PC-9 (cell line): ENCODE data around the gene ADH5. TPM values are rescaled to one million over a fixed set of nuclear protein-coding genes. Genes with fewer than 3 reads are reported as not detected.

Experiments
- BruUV-seq: library from RNA; stranded (reverse); fragments of 400-500 nt; replicated peaks from 2 replicates; lab custom pipeline; 2021; lab: Mats Ljungman, UMichigan
- CTCF ChIA-PET: fragments of 300-600 bp; sonication (Branson Sonifier 250); formaldehyde crosslinking; loops from one replicate; lab custom pipeline; 2022; ENCODE audit warnings: antibody characterized with exemption; lab: Charles Lee
- POLR2A ChIA-PET: fragments of 300-600 bp; sonication (Branson Sonifier 250); formaldehyde crosslinking; loops from one replicate; lab custom pipeline; 2022; ENCODE audit warnings: antibody characterized with exemption; ENCODE audit not compliant: unreplicated experiment; lab: Charles Lee
- DNase-seq, 2 experiments: peaks; one replicate each; pipeline versions ENCODE4 v3.0.0 to v3.0.0-alpha.2; 2015 to 2022; ENCODE audit warnings: mixed read lengths in 1 of 2
- H2AFZ ChIP-seq: fragments of 200-600 bp; sonication (generic); 2 replicates; pipeline ENCODE4 v1.8.1; 2017; ENCODE audit warnings: antibody characterized with exemption
- H3F3A ChIP-seq: fragments of 200-600 bp; sonication (generic); 2 replicates; pipeline ENCODE4 v1.8.1; 2017; ENCODE audit warnings: antibody characterized with exemption, mild to moderate bottlenecking, low read depth; ENCODE audit not compliant: insufficient read depth
- H3K27ac ChIP-seq: fragments of 200-600 bp; sonication (generic); 2 replicates; pipeline ENCODE4 v1.6.1; 2016; ENCODE audit warnings: mixed run types
- H3K27me3 ChIP-seq: fragments of 200-600 bp; sonication (generic); 2 replicates; pipeline ENCODE4 v1.6.1; 2016; ENCODE audit warnings: low read depth, mixed run types; ENCODE audit not compliant: insufficient read depth
- H3K36me3 ChIP-seq: fragments of 200-600 bp; sonication (generic); 2 replicates; pipeline ENCODE4 v1.6.1; 2016; ENCODE audit warnings: low read depth, mixed run types
- H3K4me1 ChIP-seq: fragments of 200-600 bp; sonication (generic); replicated peaks from 2 replicates; pipeline ENCODE4 v1.6.1; 2016; ENCODE audit warnings: mixed run types; ENCODE audit not compliant: insufficient read depth
- H3K4me2 ChIP-seq: fragments of 200-600 bp; sonication (generic); 2 replicates; pipeline ENCODE4 v1.6.1; 2017; ENCODE audit warnings: mixed run types
- H3K4me3 ChIP-seq: fragments of 200-600 bp; sonication (generic); 2 replicates; pipeline ENCODE4 v1.6.1; 2016; ENCODE audit warnings: mixed run types
- H3K79me2 ChIP-seq: fragments of 200-600 bp; sonication (generic); 2 replicates; pipeline ENCODE4 v1.6.1; 2017; ENCODE audit warnings: low read depth, mixed run types
- H3K9me2 ChIP-seq: fragments of 200-600 bp; sonication (generic); 2 replicates; pipeline ENCODE4 v1.8.1; 2017; ENCODE audit warnings: mild to moderate bottlenecking; ENCODE audit not compliant: insufficient read depth
- H3K9me3 ChIP-seq: fragments of 200-600 bp; sonication (generic); 2 replicates; pipeline ENCODE4 v1.8.1; 2016; ENCODE audit warnings: low read depth; ENCODE audit not compliant: insufficient read depth
- H4K20me1 ChIP-seq: fragments of 200-600 bp; sonication (generic); 2 replicates; pipeline ENCODE4 v1.8.1; 2017; ENCODE audit not compliant: insufficient read depth
- EZH2 ChIP-seq: fragments of 200-600 bp; sonication (generic); IDR thresholded peaks from 2 replicates; pipeline ENCODE4 v1.8.0; 2017; ENCODE audit warnings: antibody characterized with exemption, low read depth
- intact Hi-C: fragments of 100-400 bp; cut with micrococcal nuclease; formaldehyde crosslinking; loops from one replicate; pipeline ENCODE4 v1.10.0; 2022; ENCODE audit not compliant: unreplicated experiment
- total RNA-seq: library from RNA; stranded (reverse); gene quantifications from 2 replicates; pipeline ENCODE4 v1.2.3, GENCODE V29; 2021
- TF ChIP-seq, protein P1 (sequence below): fragments of 200-600 bp; sonication (generic); conservative IDR thresholded peaks from 2 replicates; pipeline ENCODE4 v1.6.1; 2017; ENCODE audit warnings: mixed run types, antibody characterized with exemption, mild to moderate bottlenecking, moderate library complexity

Gene ADH5
- total RNA-seq, 1 experiment from 2014 or later, result 94.7 TPM

DNA sequence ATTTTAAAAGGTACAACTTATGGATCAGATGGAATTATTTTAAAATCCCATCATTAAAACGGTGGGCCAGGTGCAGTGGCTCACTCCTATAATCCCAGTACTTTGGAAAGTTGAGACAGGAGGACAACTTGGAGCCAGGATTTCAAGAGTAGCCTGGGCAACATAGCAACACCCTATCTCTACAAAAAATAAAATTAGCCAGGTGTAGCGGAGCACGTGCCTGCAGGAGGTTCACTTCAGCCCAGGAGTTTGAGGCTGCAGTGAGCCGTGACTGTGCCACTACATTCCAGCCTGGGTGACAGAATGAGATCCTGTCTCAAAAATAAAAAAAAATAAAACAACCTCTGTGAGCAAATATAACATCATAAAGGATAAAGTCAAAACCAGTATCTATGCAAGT, 11.4 kb downstream of the ADH5 start:
- H3K4me2 ChIP-seq, result no peak overlapping the region
- no peaks in the 10 kb centered on the region for H3K9me2 ChIP-seq
- DNase-seq, result no peak
- peaks cover 22% of the 10 kb centered on the region for H3K36me3 ChIP-seq
- no peaks in the 10 kb centered on the region for H3K27me3 ChIP-seq
- H3K27ac ChIP-seq, result no peak overlapping the region
- BruUV-seq, result no TSS peak
- H3K79me2 ChIP-seq, result no peaks in the 10 kb centered on the region
- no peak overlapping the region for H2AFZ ChIP-seq
- H3K4me1 ChIP-seq, result no peaks in the 10 kb centered on the region
- intact Hi-C loops, result no loop called here
- POLR2A ChIA-PET, result no interaction called here
- no peak for TF ChIP-seq EZH2
- TF ChIP-seq, protein P1, sequence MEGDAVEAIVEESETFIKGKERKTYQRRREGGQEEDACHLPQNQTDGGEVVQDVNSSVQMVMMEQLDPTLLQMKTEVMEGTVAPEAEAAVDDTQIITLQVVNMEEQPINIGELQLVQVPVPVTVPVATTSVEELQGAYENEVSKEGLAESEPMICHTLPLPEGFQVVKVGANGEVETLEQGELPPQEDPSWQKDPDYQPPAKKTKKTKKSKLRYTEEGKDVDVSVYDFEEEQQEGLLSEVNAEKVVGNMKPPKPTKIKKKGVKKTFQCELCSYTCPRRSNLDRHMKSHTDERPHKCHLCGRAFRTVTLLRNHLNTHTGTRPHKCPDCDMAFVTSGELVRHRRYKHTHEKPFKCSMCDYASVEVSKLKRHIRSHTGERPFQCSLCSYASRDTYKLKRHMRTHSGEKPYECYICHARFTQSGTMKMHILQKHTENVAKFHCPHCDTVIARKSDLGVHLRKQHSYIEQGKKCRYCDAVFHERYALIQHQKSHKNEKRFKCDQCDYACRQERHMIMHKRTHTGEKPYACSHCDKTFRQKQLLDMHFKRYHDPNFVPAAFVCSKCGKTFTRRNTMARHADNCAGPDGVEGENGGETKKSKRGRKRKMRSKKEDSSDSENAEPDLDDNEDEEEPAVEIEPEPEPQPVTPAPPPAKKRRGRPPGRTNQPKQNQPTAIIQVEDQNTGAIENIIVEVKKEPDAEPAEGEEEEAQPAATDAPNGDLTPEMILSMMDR, result no peak
- CTCF ChIA-PET, result no interaction called here
- no peaks in the 10 kb centered on the region for H4K20me1 ChIP-seq
- no peak overlapping the region for H3K4me3 ChIP-seq
- H3F3A ChIP-seq, result no peaks in the 10 kb centered on the region
- no peaks in the 10 kb centered on the region for H3K9me3 ChIP-seq

DNA sequence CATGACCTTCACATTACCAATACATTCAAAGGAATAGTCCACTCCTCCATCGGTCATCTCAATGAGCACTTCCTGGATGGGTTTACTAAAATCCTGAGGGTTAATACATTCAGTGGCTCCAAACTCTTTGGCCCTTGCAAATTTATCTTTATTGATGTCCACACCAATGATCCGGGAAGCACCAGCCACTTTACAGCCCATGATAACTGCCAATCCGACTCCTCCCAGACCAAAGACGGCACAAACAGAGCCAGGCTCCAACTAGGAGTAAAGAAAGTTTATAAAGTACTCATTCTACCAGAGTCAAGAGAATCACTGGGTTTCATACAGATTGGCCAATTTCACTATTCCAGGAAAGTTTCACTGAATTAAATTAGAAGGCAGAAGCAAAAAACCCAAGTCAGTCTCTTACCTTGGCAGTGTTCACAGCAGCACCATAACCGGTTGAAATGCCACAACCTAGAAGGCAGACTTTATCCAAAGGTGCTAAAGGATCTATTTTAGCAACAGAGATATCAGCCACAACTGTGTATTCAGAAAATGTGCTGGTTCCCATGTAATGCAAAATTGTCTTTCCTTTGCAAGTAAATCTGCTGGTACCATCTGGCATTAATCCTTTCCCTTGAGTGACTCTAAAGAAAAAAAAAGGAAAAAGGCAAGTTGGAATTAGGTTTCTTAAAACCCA, 12.2 kb downstream of the ADH5 start:
- no peak overlapping the region for H3K27ac ChIP-seq
- H3K27me3 ChIP-seq, result no peaks in the 10 kb centered on the region
- no peak overlapping the region for H3K4me2 ChIP-seq
- CTCF ChIA-PET, result no interaction called here
- H3K9me2 ChIP-seq, result no peaks in the 10 kb centered on the region
- H3K79me2 ChIP-seq, result no peaks in the 10 kb centered on the region
- no peaks in the 10 kb centered on the region for H4K20me1 ChIP-seq
- no peak overlapping the region for H2AFZ ChIP-seq
- POLR2A ChIA-PET, result no interaction called here
- TF ChIP-seq, protein P1, result no peak
- TF ChIP-seq EZH2, result no peak
- no peak overlapping the region for H3K4me3 ChIP-seq
- H3K36me3 ChIP-seq, result peaks cover 22% of the 10 kb centered on the region
- intact Hi-C loops, result no loop called here
- no peaks in the 10 kb centered on the region for H3K9me3 ChIP-seq
- no TSS peak for BruUV-seq
- no peaks in the 10 kb centered on the region; the same call in 1 of the 2 replicates for H3F3A ChIP-seq
- no peak for DNase-seq
- no peaks in the 10 kb centered on the region for H3K4me1 ChIP-seq

DNA sequence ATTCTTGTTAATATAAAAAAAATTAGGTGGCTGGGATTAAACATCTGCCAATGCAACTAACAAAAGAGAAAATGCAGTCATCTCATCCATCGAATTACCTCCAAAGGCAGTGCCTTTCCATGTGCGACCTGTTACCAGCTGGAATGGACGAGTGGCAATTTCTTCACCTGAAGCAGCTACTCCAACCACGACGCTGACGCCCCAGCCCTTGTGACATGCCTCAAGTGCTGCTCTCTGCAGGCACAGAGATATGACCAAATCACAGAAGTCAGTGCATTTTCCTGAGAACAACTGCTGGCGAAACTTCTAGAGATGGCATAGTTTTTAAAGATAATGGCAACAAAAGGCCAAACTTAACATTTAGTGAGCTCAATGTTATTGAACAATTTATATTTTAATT, 13.8 kb downstream of the ADH5 start:
- H3K4me3 ChIP-seq, result no peak overlapping the region
- ChIA-PET CTCF (interaction anchor here (0.6 kb wide), 1 partner anchor 68 kb away, joined by 8 read pairs; no protein-coding TSS in a partner anchor), POLR2A (interaction anchor here (0.6 kb wide), 1 partner anchor 14 kb away, joined by 10 read pairs; no protein-coding TSS in a partner anchor)
- no peaks in the 10 kb centered on the region for H4K20me1 ChIP-seq
- no peak overlapping the region for H3K27ac ChIP-seq
- H3K4me1 ChIP-seq, result no peaks in the 10 kb centered on the region
- no peaks in the 10 kb centered on the region for H3K9me3 ChIP-seq
- no peak for DNase-seq
- no peak overlapping the region for H2AFZ ChIP-seq
- no peaks in the 10 kb centered on the region for H3K27me3 ChIP-seq
- H3F3A ChIP-seq, result no peaks in the 10 kb centered on the region; the same call in 1 of the 2 replicates
- H3K9me2 ChIP-seq, result no peaks in the 10 kb centered on the region
- H3K79me2 ChIP-seq, result no peaks in the 10 kb centered on the region
- TF ChIP-seq, protein P1, result no peak
- TF ChIP-seq EZH2, result no peak
- intact Hi-C loops, result no loop called here
- no peak overlapping the region for H3K4me2 ChIP-seq
- BruUV-seq, result no TSS peak
- H3K36me3 ChIP-seq, result peaks cover 32% of the 10 kb centered on the region
